ENCODE measurements around the gene ZDBF2.
"Not testable (repeated sequence)": the region's sequence is repeated elsewhere in the genome, so short reads cannot be mapped to it uniquely, and the experiment has no call there.

The ZDBF2 gene

GRCh38 chr2:206287197-206287596 is 12.7 kb downstream of the ZDBF2 start:
- H3K9ac ChIP-seq (ENCODE audit: low read length): no peak overlapping the region
- H3K27me3 ChIP-seq (ENCODE audit: control insufficient read depth, insufficient read depth, low read length): no peaks in the 10 kb centered on the region
- peaks cover 27% of the 10 kb centered on the region for H3K36me3 ChIP-seq (ENCODE audit: control insufficient read depth, insufficient read depth, low read length)
- no peaks in the 10 kb centered on the region for H3K4me1 ChIP-seq (ENCODE audit: control insufficient read depth, insufficient read depth, low read length)
- H3K27ac ChIP-seq (ENCODE audit: low read depth, low read length): no peak overlapping the region
- peaks cover 41% of the 10 kb centered on the region for H3K9me3 ChIP-seq (ENCODE audit: control insufficient read depth, insufficient read depth, low read depth, low read length)
- H3K4me3 ChIP-seq (ENCODE audit: low read depth, low read length): no peak overlapping the region

- H3K9me3 ChIP-seq (ENCODE audit: control insufficient read depth, insufficient read depth, low read depth, low read length): peaks cover 38% of the 10 kb centered on the region
- no peak overlapping the region for H3K4me3 ChIP-seq (ENCODE audit: low read depth, low read length)
- no peak overlapping the region for H3K27ac ChIP-seq (ENCODE audit: low read depth, low read length)
- H3K4me1 ChIP-seq (ENCODE audit: control insufficient read depth, insufficient read depth, low read length): no peaks in the 10 kb centered on the region
- H3K36me3 ChIP-seq (ENCODE audit: control insufficient read depth, insufficient read depth, low read length): peaks cover 20% of the 10 kb centered on the region
- no peaks in the 10 kb centered on the region for H3K27me3 ChIP-seq (ENCODE audit: control insufficient read depth, insufficient read depth, low read length)
- no peak overlapping the region for H3K9ac ChIP-seq (ENCODE audit: low read length)
These were observed 14.9 kb downstream of the ZDBF2 start for GRCh38 chr2:206289391-206289790.

- Histone ChIP-seq H3K9me3 (ENCODE audit: control insufficient read depth, insufficient read depth, low read depth, low read length) (peaks cover 4% of the 10 kb centered on the region; the same call in 1 of the 2 replicates), H3K27me3 (ENCODE audit: control insufficient read depth, insufficient read depth, low read length) (no peaks in the 10 kb centered on the region), H3K4me3 (ENCODE audit: low read depth, low read length) (no peak overlapping the region), H3K4me1 (ENCODE audit: control insufficient read depth, insufficient read depth, low read length) (no peaks in the 10 kb centered on the region), H3K36me3 (ENCODE audit: control insufficient read depth, insufficient read depth, low read length) (peaks cover 7% of the 10 kb centered on the region), H3K9ac (ENCODE audit: low read length) (no peak overlapping the region), H3K27ac (ENCODE audit: low read depth, low read length) (no peak overlapping the region)
These were observed 21.7 kb downstream of the ZDBF2 start for GRCh38 chr2:206296128-206296527.

GRCh38 chr2:206299608-206300007 is 25.1 kb downstream of the ZDBF2 start:
- not testable (repeated sequence) for H3K9ac ChIP-seq (ENCODE audit: low read length); H3K4me1 ChIP-seq (ENCODE audit: control insufficient read depth, insufficient read depth, low read length); H3K36me3 ChIP-seq (ENCODE audit: control insufficient read depth, insufficient read depth, low read length); H3K27me3 ChIP-seq (ENCODE audit: control insufficient read depth, insufficient read depth, low read length); H3K9me3 ChIP-seq (ENCODE audit: control insufficient read depth, insufficient read depth, low read depth, low read length); H3K4me3 ChIP-seq (ENCODE audit: low read depth, low read length); H3K27ac ChIP-seq (ENCODE audit: low read depth, low read length)

- no peak overlapping the region for H3K27ac ChIP-seq (ENCODE audit: low read depth, low read length)
These were observed 31.2 kb downstream of the ZDBF2 start for GRCh38 chr2:206305523-206306245.

GRCh38 chr2:206311026-206311425 is 36.6 kb downstream of the ZDBF2 start:
- Histone ChIP-seq H3K9me3 (ENCODE audit: control insufficient read depth, insufficient read depth, low read depth, low read length) (no peaks in the 10 kb centered on the region), H3K27ac (ENCODE audit: low read depth, low read length) (no peak overlapping the region), H3K4me1 (ENCODE audit: control insufficient read depth, insufficient read depth, low read length) (no peaks in the 10 kb centered on the region), H3K27me3 (ENCODE audit: control insufficient read depth, insufficient read depth, low read length) (no peaks in the 10 kb centered on the region), H3K36me3 (ENCODE audit: control insufficient read depth, insufficient read depth, low read length) (peaks cover 18% of the 10 kb centered on the region), H3K4me3 (ENCODE audit: low read depth, low read length) (no peak overlapping the region), H3K9ac (ENCODE audit: low read length) (no peak overlapping the region)

More at GRCh38 chr2:206305523-206306245, 31.2 kb downstream of the ZDBF2 start:
- Histone ChIP-seq H3K9ac (ENCODE audit: low read length) (no peak overlapping the region), H3K36me3 (ENCODE audit: control insufficient read depth, insufficient read depth, low read length) (peaks cover 33% of the 10 kb centered on the region), H3K4me3 (ENCODE audit: low read depth, low read length) (no peak overlapping the region), H3K4me1 (ENCODE audit: control insufficient read depth, insufficient read depth, low read length) (no peaks in the 10 kb centered on the region), H3K27me3 (ENCODE audit: control insufficient read depth, insufficient read depth, low read length) (no peaks in the 10 kb centered on the region), H3K9me3 (ENCODE audit: control insufficient read depth, insufficient read depth, low read depth, low read length) (no peaks in the 10 kb centered on the region)

- H3K27me3 ChIP-seq (ENCODE audit: control insufficient read depth, insufficient read depth, low read length): no peaks in the 10 kb centered on the region
- 0 out of 2 replicates have a peak, but pooled peaks cover 3% of the 10 kb centered on the region for H3K36me3 ChIP-seq (ENCODE audit: control insufficient read depth, insufficient read depth, low read length)
- H3K4me3 ChIP-seq (ENCODE audit: low read depth, low read length): no peak overlapping the region
- no peak overlapping the region for H3K9ac ChIP-seq (ENCODE audit: low read length)
- H3K27ac ChIP-seq (ENCODE audit: low read depth, low read length): no peak overlapping the region
- no peaks in the 10 kb centered on the region for H3K4me1 ChIP-seq (ENCODE audit: control insufficient read depth, insufficient read depth, low read length)
- peaks cover 11% of the 10 kb centered on the region for H3K9me3 ChIP-seq (ENCODE audit: control insufficient read depth, insufficient read depth, low read depth, low read length)
These were observed 41.7 kb downstream of the ZDBF2 start for GRCh38 chr2:206316141-206316540.

GRCh38 chr2:206323033-206323432 is 48.6 kb downstream of the ZDBF2 start:
- Histone ChIP-seq H3K36me3 (ENCODE audit: control insufficient read depth, insufficient read depth, low read length) (0 out of 2 replicates have a peak, but pooled peaks cover 3% of the 10 kb centered on the region), H3K27ac (ENCODE audit: low read depth, low read length) (no peak overlapping the region), H3K9me3 (ENCODE audit: control insufficient read depth, insufficient read depth, low read depth, low read length) (peaks cover 11% of the 10 kb centered on the region), H3K4me3 (ENCODE audit: low read depth, low read length) (no peak overlapping the region), H3K27me3 (ENCODE audit: control insufficient read depth, insufficient read depth, low read length) (no peaks in the 10 kb centered on the region), H3K9ac (ENCODE audit: low read length) (no peak overlapping the region), H3K4me1 (ENCODE audit: control insufficient read depth, insufficient read depth, low read length) (no peaks in the 10 kb centered on the region; the same call in 1 of the 2 replicates)

- no peaks in the 10 kb centered on the region for H3K27me3 ChIP-seq (ENCODE audit: control insufficient read depth, insufficient read depth, low read length)
- H3K4me1 ChIP-seq (ENCODE audit: control insufficient read depth, insufficient read depth, low read length): peaks cover 2% of the 10 kb centered on the region
These were observed 49.0 kb downstream of the ZDBF2 start for GRCh38 chr2:206323486-206323885.

GRCh38 chr2:206324869-206325268 is 50.4 kb downstream of the ZDBF2 start:
- H3K27ac ChIP-seq (ENCODE audit: low read depth, low read length): no peak overlapping the region
- no peak overlapping the region for H3K9ac ChIP-seq (ENCODE audit: low read length)
- H3K27me3 ChIP-seq (ENCODE audit: control insufficient read depth, insufficient read depth, low read length): no peaks in the 10 kb centered on the region
- H3K9me3 ChIP-seq (ENCODE audit: control insufficient read depth, insufficient read depth, low read depth, low read length): no peaks in the 10 kb centered on the region
- no peak overlapping the region for H3K4me3 ChIP-seq (ENCODE audit: low read depth, low read length)
- H3K36me3 ChIP-seq (ENCODE audit: control insufficient read depth, insufficient read depth, low read length): no peaks in the 10 kb centered on the region
- peaks cover 13% of the 10 kb centered on the region for H3K4me1 ChIP-seq (ENCODE audit: control insufficient read depth, insufficient read depth, low read length)

More at GRCh38 chr2:206323486-206323885, 49.0 kb downstream of the ZDBF2 start:
- Histone ChIP-seq H3K9me3 (ENCODE audit: control insufficient read depth, insufficient read depth, low read depth, low read length) (peaks cover 11% of the 10 kb centered on the region), H3K4me3 (ENCODE audit: low read depth, low read length) (no peak overlapping the region), H3K36me3 (ENCODE audit: control insufficient read depth, insufficient read depth, low read length) (0 out of 2 replicates have a peak, but pooled peaks cover 2% of the 10 kb centered on the region), H3K27ac (ENCODE audit: low read depth, low read length) (no peak overlapping the region), H3K9ac (ENCODE audit: low read length) (no peak overlapping the region)

- no peaks in the 10 kb centered on the region for H3K9me3 ChIP-seq (ENCODE audit: control insufficient read depth, insufficient read depth, low read depth, low read length)
- no peaks in the 10 kb centered on the region for H3K27me3 ChIP-seq (ENCODE audit: control insufficient read depth, insufficient read depth, low read length)
- H3K27ac ChIP-seq (ENCODE audit: low read depth, low read length): no peak overlapping the region
- H3K9ac ChIP-seq (ENCODE audit: low read length): no peak overlapping the region
- no peaks in the 10 kb centered on the region for H3K36me3 ChIP-seq (ENCODE audit: control insufficient read depth, insufficient read depth, low read length)
- no peak overlapping the region for H3K4me3 ChIP-seq (ENCODE audit: low read depth, low read length)
- peaks cover 13% of the 10 kb centered on the region for H3K4me1 ChIP-seq (ENCODE audit: control insufficient read depth, insufficient read depth, low read length)
These were observed 54.5 kb downstream of the ZDBF2 start for GRCh38 chr2:206328974-206329373.

All from HUES6 (cell line).